ENCODE data around the gene SPTSSB.
A peak's percentile ranks its signal among the peaks of the same experiment; 100 is the strongest.

Gene SPTSSB

GRCh38 chr3:161413127-161413854 lies 42.0 kb upstream of the SPTSSB start:
- no peak overlapping the region for H3K4me3 ChIP-seq (ENCODE audit: low read depth, low read length)
- TF ChIP-seq CTCF (IDR thresholded peaks at IDR 0.05; ENCODE audit: low read depth, low read length, missing control alignments): no peak
- DNase-seq (ENCODE audit: low read depth): no peak

- no peak for TF ChIP-seq CTCF (IDR thresholded peaks at IDR 0.05; ENCODE audit: low read depth, low read length, missing control alignments)
- DNase-seq (ENCODE audit: low read depth): no peak
- no peak overlapping the region for H3K4me3 ChIP-seq (ENCODE audit: low read depth, low read length)
These were observed 40.8 kb upstream of the SPTSSB start for GRCh38 chr3:161412123-161412522.

GRCh38 chr3:161409858-161410257 lies 38.5 kb upstream of the SPTSSB start:
- no peak for DNase-seq (ENCODE audit: low read depth)
- H3K4me3 ChIP-seq (ENCODE audit: low read depth, low read length): no peak overlapping the region
- no peak for TF ChIP-seq CTCF (IDR thresholded peaks at IDR 0.05; ENCODE audit: low read depth, low read length, missing control alignments)

- no peak for DNase-seq (ENCODE audit: low read depth)
- peak; percentile 50 for TF ChIP-seq CTCF (IDR thresholded peaks at IDR 0.05; ENCODE audit: low read depth, low read length, missing control alignments)
- no peak overlapping the region for H3K4me3 ChIP-seq (ENCODE audit: low read depth, low read length)
These were observed 37.8 kb upstream of the SPTSSB start for GRCh38 chr3:161409069-161409468.

GRCh38 chr3:161406594-161407555 lies 35.6 kb upstream of the SPTSSB start:
- DNase-seq (ENCODE audit: low read depth): no peak
- no peak for TF ChIP-seq CTCF (IDR thresholded peaks at IDR 0.05; ENCODE audit: low read depth, low read length, missing control alignments)
- no peak overlapping the region for H3K4me3 ChIP-seq (ENCODE audit: low read depth, low read length)

GRCh38 chr3:161405836-161406235 lies 34.5 kb upstream of the SPTSSB start:
- DNase-seq (ENCODE audit: low read depth): no peak
- TF ChIP-seq CTCF (IDR thresholded peaks at IDR 0.05; ENCODE audit: low read depth, low read length, missing control alignments): no peak
- H3K4me3 ChIP-seq (ENCODE audit: low read depth, low read length): no peak overlapping the region
